ENCODE measurements around the gene CRACR2B. TPM values are rescaled to one million over a fixed set of nuclear protein-coding genes. Genes with fewer than 3 reads are reported as not detected.

Gene CRACR2B
- total RNA-seq, 4 donors from 2014 or later: 3.3 to 4.5 (median 4.0) TPM

DNA sequence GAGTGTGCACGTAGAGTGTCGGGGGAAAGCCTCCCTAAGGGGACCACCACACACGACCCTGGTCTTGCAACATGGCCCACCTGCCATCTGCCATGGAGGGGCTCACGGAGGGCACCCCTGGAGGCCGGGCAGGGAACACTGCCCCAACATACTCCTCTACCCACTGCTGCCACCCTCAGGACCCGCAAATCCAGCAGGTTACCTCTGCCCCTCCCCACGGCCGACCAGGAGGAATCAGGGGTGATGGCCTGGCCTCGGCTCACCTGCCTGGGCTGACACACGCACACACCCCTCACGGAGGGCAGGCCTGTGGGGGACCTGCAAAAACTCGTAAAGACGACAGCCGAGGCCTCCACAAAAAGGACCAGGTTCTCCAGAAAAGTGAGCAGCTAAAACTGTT is 52.7 kb downstream of the CRACR2B start:
- H3K9me3 ChIP-seq: no peaks in the 10 kb centered on the region

More for the DNA sequence above, 52.7 kb downstream of the CRACR2B start:
- DNase-seq: no peak
- Histone ChIP-seq H3K4me1 (peaks cover 8 to 10% of the 10 kb centered on the region in 2 donors), H3K4me3 (no peak overlapping the region), H3K27me3 (no peaks in the 10 kb centered on the region), H3K36me3 (peaks cover 0 to 12% of the 10 kb centered on the region in 2 donors), H3K27ac (no peak overlapping the region)
- in situ Hi-C loops (cut with MboI; ENCODE audit: low sequenced_read_pairs in 4 of 4) (no loop called here), intact Hi-C loops (cut with DNase I; ENCODE audit: low total_unique reads) (no loop called here)
- TF ChIP-seq POLR2A (IDR thresholded peaks at IDR 0.05): no peak
- TF ChIP-seq, protein P1, sequence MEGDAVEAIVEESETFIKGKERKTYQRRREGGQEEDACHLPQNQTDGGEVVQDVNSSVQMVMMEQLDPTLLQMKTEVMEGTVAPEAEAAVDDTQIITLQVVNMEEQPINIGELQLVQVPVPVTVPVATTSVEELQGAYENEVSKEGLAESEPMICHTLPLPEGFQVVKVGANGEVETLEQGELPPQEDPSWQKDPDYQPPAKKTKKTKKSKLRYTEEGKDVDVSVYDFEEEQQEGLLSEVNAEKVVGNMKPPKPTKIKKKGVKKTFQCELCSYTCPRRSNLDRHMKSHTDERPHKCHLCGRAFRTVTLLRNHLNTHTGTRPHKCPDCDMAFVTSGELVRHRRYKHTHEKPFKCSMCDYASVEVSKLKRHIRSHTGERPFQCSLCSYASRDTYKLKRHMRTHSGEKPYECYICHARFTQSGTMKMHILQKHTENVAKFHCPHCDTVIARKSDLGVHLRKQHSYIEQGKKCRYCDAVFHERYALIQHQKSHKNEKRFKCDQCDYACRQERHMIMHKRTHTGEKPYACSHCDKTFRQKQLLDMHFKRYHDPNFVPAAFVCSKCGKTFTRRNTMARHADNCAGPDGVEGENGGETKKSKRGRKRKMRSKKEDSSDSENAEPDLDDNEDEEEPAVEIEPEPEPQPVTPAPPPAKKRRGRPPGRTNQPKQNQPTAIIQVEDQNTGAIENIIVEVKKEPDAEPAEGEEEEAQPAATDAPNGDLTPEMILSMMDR (IDR thresholded peaks at IDR 0.05 in 4 of 5, conservative IDR thresholded peaks at IDR 0.05 in 1 of 5): no peak
- no peak for ATAC-seq

Other genes with a start within 250 kb of the CRACR2B start
- 10 to 100 TPM; 15.5 to 37.1 (median 26.3) TPM for gene IRF7, start 212.0 kb upstream of the CRACR2B start, total RNA-seq
- 1 to 10 TPM in 1 of 4 donors, under 1 TPM in 1, not detected in 2; 0.95 to 1.8 TPM for gene CDHR5, start 203.0 kb upstream of the CRACR2B start, total RNA-seq
- gene SCT, start 200.7 kb upstream of the CRACR2B start, total RNA-seq: not detected
- gene DRD4, start 190.7 kb upstream of the CRACR2B start, total RNA-seq: not detected
- gene DEAF1, start 132.7 kb upstream of the CRACR2B start, total RNA-seq: 10 to 100 TPM; 14.8 to 42.4 (median 25.2) TPM
- gene TMEM80, start 132.1 kb upstream of the CRACR2B start, total RNA-seq: 10 to 100 TPM in 3 of 4 donors, 1 to 10 TPM in 1; 3.2 to 22.3 (median 14.3) TPM
- 1 to 10 TPM in 3 of 4 donors, under 1 TPM in 1; 0.42 to 3.3 (median 1.8) TPM for gene EPS8L2, start 121.7 kb upstream of the CRACR2B start, total RNA-seq
- gene TALDO1, start 80.5 kb upstream of the CRACR2B start, total RNA-seq: 100 to 1,000 TPM in 3 of 4 donors, 10 to 100 TPM in 1; 98.6 to 167 (median 153) TPM
- 10 to 100 TPM in 2 of 4 donors, 1 to 10 TPM in 2; 3.5 to 10.6 (median 9.4) TPM for gene GATD1, start 50.4 kb upstream of the CRACR2B start, total RNA-seq
- gene CEND1, start 37.8 kb upstream of the CRACR2B start, total RNA-seq: under 1 TPM in 1 of 4 donors, not detected in 3; 0.20 TPM
- 1 to 10 TPM in 2 of 4 donors, under 1 TPM in 1, not detected in 1; 0.80 to 1.5 (median 1.0) TPM for gene SLC25A22, start 29.6 kb upstream of the CRACR2B start, total RNA-seq
- 10 to 100 TPM in 2 of 4 donors, 1 to 10 TPM in 2; 6.3 to 35.7 (median 10.2) TPM for gene PIDD1, start 22.7 kb upstream of the CRACR2B start, total RNA-seq
- gene RPLP2, start 18.0 kb upstream of the CRACR2B start, total RNA-seq: 100 to 1,000 TPM; 314 to 600 (median 440) TPM
- gene PNPLA2, start 9.0 kb upstream of the CRACR2B start, total RNA-seq: 10 to 100 TPM; 58.9 to 93.3 (median 91.7) TPM
- gene CD151, start 5.0 kb downstream of the CRACR2B start, total RNA-seq: 100 to 1,000 TPM in 3 of 4 donors, 10 to 100 TPM in 1; 77.0 to 206 (median 169) TPM
- 10 to 100 TPM; 66.0 to 94.6 (median 81.2) TPM for gene POLR2L, start 14.6 kb downstream of the CRACR2B start, total RNA-seq
- 10 to 100 TPM; 14.4 to 34.8 (median 21.5) TPM for gene TSPAN4, start 14.9 kb downstream of the CRACR2B start, total RNA-seq
- 10 to 100 TPM; 23.3 to 43.2 (median 33.1) TPM for gene CHID1, start 82.9 kb downstream of the CRACR2B start, total RNA-seq
- 10 to 100 TPM; 21.2 to 26.1 (median 25.7) TPM for gene AP2A2, start 98.0 kb downstream of the CRACR2B start, total RNA-seq
- not detected for gene MUC6, start 208.8 kb downstream of the CRACR2B start, total RNA-seq
- under 1 TPM in 1 of 4 donors, not detected in 3; 0.90 TPM for gene MUC2, start 247.0 kb downstream of the CRACR2B start, total RNA-seq